Measurements from ENCODE around the gene LRRC32. TPM values are rescaled to one million over a fixed set of nuclear protein-coding genes. Genes with fewer than 3 reads are reported as not detected.

Gene LRRC32
- total and polyA plus RNA-seq, 10 of the 15 experiments (the other 5 are each of a cell fraction or from before 2014, with no cell fraction given), result 0.56 to 20.8 (median 7.4) TPM

DNA sequence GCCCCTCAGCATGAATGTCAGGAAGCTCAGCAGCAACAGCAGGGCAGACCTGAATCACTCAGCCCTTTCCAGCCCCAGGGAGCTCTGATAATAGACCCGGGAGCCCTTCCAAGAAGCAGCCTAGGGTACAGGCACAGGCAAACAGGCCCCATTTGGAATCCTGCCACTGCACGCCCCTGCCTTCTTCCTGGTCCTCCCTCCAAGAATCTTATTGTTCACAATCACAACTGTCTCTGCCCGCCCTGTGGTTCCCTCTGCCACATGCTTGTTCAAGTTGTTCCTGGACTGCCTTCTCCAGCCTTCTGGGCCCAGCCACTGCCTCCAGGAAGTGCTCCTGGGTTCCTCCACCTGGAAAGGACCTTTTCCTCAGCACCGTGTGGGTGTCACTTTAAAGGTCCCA is 54.6 kb downstream of the LRRC32 start:
- ChIA-PET RAD21 (ENCODE audit: unreplicated experiment) (no interaction called here), POLR2A (no interaction called here), SMC1A (ENCODE audit: uncharacterized antibody, unreplicated experiment) (interaction anchor here (0.7 to 1.8 kb wide), 2 partner anchors 10 to 60 kb away, joined by 3 to 6 read pairs; no protein-coding TSS in a partner anchor), CTCF (no interaction called here)
- no peaks in the 10 kb centered on the region for H3K4me1 ChIP-seq (ENCODE audit: control insufficient read depth, insufficient read depth, low read length)
- no peaks in the 10 kb centered on the region for H3K36me3 ChIP-seq (ENCODE audit: control insufficient read depth in 2 of 2, insufficient read depth in 2 of 2, low read length in 1 of 2)
- H3K27ac ChIP-seq (ENCODE audit: control insufficient read depth, insufficient read depth), result no peak overlapping the region
- no peaks in the 10 kb centered on the region for H3K27me3 ChIP-seq (replicated peaks in 1 of 2; ENCODE audit: control insufficient read depth in 2 of 2, insufficient read depth in 2 of 2, low read length in 1 of 2)
- BruUV-seq (replicated peaks), result no TSS peak
- H3K4me2 ChIP-seq (ENCODE audit: control insufficient read depth, insufficient read depth), result no peak overlapping the region
- H3K79me2 ChIP-seq (ENCODE audit: control insufficient read depth, insufficient read depth, low read length), result no peaks in the 10 kb centered on the region
- ATAC-seq (no peak), DNase-seq (ENCODE audit: low read depth, low spot score) (no peak), FAIRE-seq (no peak)
- peaks cover 3% of the 10 kb centered on the region; the same call in 2 of the 3 replicates for H3K9me3 ChIP-seq (replicated peaks; ENCODE audit: control insufficient read depth, insufficient read depth, low read length)
- intact Hi-C loops (cut with micrococcal nuclease; ENCODE audit: unreplicated experiment) (no loop called here), in situ Hi-C loops (cut with MboI) (no loop called here)
- H3K9ac ChIP-seq (ENCODE audit: control insufficient read depth, insufficient read depth, low read length), result no peak overlapping the region
- no peaks in the 10 kb centered on the region; the same call in 1 of the 2 replicates for H4K20me1 ChIP-seq (ENCODE audit: control insufficient read depth, insufficient read depth)
- no peak overlapping the region for H3K4me3 ChIP-seq
- TF ChIP-seq, protein P1, sequence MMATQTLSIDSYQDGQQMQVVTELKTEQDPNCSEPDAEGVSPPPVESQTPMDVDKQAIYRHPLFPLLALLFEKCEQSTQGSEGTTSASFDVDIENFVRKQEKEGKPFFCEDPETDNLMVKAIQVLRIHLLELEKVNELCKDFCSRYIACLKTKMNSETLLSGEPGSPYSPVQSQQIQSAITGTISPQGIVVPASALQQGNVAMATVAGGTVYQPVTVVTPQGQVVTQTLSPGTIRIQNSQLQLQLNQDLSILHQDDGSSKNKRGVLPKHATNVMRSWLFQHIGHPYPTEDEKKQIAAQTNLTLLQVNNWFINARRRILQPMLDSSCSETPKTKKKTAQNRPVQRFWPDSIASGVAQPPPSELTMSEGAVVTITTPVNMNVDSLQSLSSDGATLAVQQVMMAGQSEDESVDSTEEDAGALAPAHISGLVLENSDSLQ (IDR thresholded peaks at IDR 0.05), result no peak
- TF ChIP-seq NR2F1 (conservative IDR thresholded peaks at IDR 0.05) (no peak), SIN3A (IDR thresholded peaks at IDR 0.05; ENCODE audit: low read depth, low read length) (no peak), KDM1A (IDR thresholded peaks at IDR 0.05; ENCODE audit: borderline replicate concordance) (no peak), ZNF207 (IDR thresholded peaks at IDR 0.05; ENCODE audit: borderline replicate concordance) (no peak), SMARCA5 (IDR thresholded peaks at IDR 0.05) (no peak), CEBPZ (IDR thresholded peaks at IDR 0.05; ENCODE audit: low read depth, low read length) (no peak), FOXM1 (IDR thresholded peaks at IDR 0.05; ENCODE audit: low read depth, low read length) (no peak), TBL1XR1 (IDR thresholded peaks at IDR 0.05; ENCODE audit: low read depth, low read length) (no peak), NFXL1 (IDR thresholded peaks at IDR 0.05; ENCODE audit: borderline replicate concordance) (no peak), CHD4 (IDR thresholded peaks at IDR 0.05) (no peak), NRF1 (conservative IDR thresholded peaks at IDR 0.05; ENCODE audit: low read depth, low read length) (no peak)
- TF ChIP-seq, protein P2, sequence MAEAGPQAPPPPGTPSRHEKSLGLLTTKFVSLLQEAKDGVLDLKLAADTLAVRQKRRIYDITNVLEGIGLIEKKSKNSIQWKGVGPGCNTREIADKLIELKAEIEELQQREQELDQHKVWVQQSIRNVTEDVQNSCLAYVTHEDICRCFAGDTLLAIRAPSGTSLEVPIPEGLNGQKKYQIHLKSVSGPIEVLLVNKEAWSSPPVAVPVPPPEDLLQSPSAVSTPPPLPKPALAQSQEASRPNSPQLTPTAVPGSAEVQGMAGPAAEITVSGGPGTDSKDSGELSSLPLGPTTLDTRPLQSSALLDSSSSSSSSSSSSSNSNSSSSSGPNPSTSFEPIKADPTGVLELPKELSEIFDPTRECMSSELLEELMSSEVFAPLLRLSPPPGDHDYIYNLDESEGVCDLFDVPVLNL (IDR thresholded peaks at IDR 0.05; ENCODE audit: low read depth, low read length), result no peak
- TF ChIP-seq, protein P3, sequence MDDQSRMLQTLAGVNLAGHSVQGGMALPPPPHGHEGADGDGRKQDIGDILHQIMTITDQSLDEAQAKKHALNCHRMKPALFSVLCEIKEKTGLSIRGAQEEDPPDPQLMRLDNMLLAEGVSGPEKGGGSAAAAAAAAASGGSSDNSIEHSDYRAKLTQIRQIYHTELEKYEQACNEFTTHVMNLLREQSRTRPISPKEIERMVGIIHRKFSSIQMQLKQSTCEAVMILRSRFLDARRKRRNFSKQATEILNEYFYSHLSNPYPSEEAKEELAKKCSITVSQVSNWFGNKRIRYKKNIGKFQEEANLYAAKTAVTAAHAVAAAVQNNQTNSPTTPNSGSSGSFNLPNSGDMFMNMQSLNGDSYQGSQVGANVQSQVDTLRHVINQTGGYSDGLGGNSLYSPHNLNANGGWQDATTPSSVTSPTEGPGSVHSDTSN (IDR thresholded peaks at IDR 0.05; ENCODE audit: insufficient replicate concordance, low read depth, low read length), result no peak
- H2AFZ ChIP-seq (ENCODE audit: control insufficient read depth, low read depth, low read length), result no peak overlapping the region
- WGBS (ENCODE audit: insufficient coverage, insufficient replicate concordance, low lambda C conversion rate, missing lambda C conversion rate), result 3% methylated on average over 4 of the region's 4 CpGs
